Fibroblast of villous mesenchyme (primary cell): Measurements from ENCODE around the gene FBXL14. TPM values are rescaled to one million over a fixed set of nuclear protein-coding genes. Genes with fewer than 3 reads are reported as not detected.
A peak's percentile ranks its signal among the peaks of the same experiment; 100 is the strongest.

ENCODE experiments used
- DNase-seq: peaks from one replicate; pipeline ENCODE4 v3.0.0-alpha.2; 2010; ENCODE audit warnings: low read depth
- H3K4me3 ChIP-seq: 2 replicates; pipeline ENCODE4 v1.5.1; 2011; ENCODE audit warnings: low read depth, mild to moderate bottlenecking, low read length
- CTCF ChIP-seq: IDR thresholded peaks from 2 replicates; pipeline ENCODE4 v1.5.1; 2012; ENCODE audit warnings: low read depth, mild to moderate bottlenecking, low read length; ENCODE audit not compliant: insufficient read depth
- total RNA-seq: library from RNA; depleted of rRNA; stranded (reverse); fragments of >200 nt; gene quantifications from 2 replicates; pipeline ENCODE4 v1.2.3, GENCODE V29; 2012

Gene FBXL14
- total RNA-seq, 1 donor: 9.5 TPM

GRCh38 chr12:1593174-1594005 lies 991 bp downstream of the FBXL14 start:
- H3K4me3 ChIP-seq: peak overlapping the region; percentile 63
- no peak for TF ChIP-seq CTCF
- no peak for DNase-seq

- DNase-seq: peak; percentile 61
- peak; percentile 23 for TF ChIP-seq CTCF
- H3K4me3 ChIP-seq: peak overlapping the region; percentile 63
Observed at GRCh38 chr12:1592444-1593173, 1.8 kb downstream of the FBXL14 start.

GRCh38 chr12:1591543-1591942 lies 2.8 kb downstream of the FBXL14 start:
- TF ChIP-seq CTCF: no peak
- peak; percentile 83 for DNase-seq
- H3K4me3 ChIP-seq: peak overlapping the region; percentile 63

- peak; percentile 26 for TF ChIP-seq CTCF
- DNase-seq: peak; percentile 55
- H3K4me3 ChIP-seq: peak overlapping the region; percentile 63
Observed at GRCh38 chr12:1591034-1591433, 3.3 kb downstream of the FBXL14 start.

GRCh38 chr12:1590221-1590979 lies 4.0 kb downstream of the FBXL14 start:
- no peak for TF ChIP-seq CTCF
- peak; percentile 77 for DNase-seq
- peak overlapping the region; percentile 63 for H3K4me3 ChIP-seq

GRCh38 chr12:1588575-1588947 lies 5.8 kb downstream of the FBXL14 start:
- no peak for DNase-seq
- H3K4me3 ChIP-seq: no peak overlapping the region
- TF ChIP-seq CTCF: no peak
